ENCODE results near the gene DIPK1B.

The DIPK1B gene

DNA sequence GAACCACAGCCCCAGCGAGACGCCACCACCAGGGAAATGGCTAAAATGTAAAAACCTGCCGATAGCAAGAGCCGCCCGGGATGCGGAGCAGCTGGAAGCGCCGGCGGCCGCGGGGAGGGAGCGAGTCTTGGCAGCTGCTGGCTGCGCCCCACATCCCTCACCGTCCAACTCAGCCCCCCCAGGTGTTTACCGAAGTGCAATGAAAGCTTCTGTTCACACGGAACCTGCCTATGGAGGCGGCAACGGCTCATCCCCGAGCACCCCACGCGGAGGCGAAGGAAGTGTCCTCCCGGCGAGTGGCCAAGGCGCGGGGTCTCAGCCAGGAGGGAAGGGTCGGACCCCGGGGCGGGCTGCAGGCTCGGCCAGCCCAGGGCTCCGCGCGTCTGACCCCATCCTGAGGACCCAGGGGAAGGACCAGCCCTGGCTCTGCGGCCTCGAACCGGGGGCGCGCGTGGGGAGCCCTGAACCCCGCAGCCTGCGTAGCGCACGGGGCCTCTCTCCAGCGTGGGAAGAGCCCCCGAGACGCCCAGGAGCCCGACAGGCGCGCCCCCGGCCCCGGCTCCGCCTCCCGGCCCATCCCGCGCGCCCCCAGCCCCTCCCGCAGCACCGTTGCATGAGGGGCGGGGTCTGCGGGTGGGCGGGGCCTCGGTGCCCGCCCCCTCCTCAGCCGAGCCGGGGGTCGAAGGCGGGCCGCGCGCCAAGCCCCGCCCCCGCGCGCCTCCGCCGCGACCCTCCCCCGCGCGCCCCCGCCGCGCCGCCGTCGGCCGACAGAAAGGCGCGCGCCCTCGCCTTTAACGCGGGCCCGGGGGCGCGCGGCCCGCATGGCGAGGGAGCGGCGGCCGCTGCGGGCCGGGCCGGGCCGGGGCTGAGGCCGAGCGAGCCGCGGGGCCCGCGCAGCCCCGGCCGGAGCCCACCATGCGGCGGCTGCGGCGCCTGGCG is at the start of gene DIPK1B:
TSS of gene DIPK1B (plus strand) at position 822 of the 939 bp plus-strand sequence. CDS start at position 916, 94 bp downstream.
- peak within 1 kb of the TSS; percentile 64 for H3K4me3 ChIP-seq (replicated peaks; ENCODE audit: low read depth, low read length)
- no peak for DNase-seq (ENCODE audit: low read depth)
- TF ChIP-seq, protein P1, sequence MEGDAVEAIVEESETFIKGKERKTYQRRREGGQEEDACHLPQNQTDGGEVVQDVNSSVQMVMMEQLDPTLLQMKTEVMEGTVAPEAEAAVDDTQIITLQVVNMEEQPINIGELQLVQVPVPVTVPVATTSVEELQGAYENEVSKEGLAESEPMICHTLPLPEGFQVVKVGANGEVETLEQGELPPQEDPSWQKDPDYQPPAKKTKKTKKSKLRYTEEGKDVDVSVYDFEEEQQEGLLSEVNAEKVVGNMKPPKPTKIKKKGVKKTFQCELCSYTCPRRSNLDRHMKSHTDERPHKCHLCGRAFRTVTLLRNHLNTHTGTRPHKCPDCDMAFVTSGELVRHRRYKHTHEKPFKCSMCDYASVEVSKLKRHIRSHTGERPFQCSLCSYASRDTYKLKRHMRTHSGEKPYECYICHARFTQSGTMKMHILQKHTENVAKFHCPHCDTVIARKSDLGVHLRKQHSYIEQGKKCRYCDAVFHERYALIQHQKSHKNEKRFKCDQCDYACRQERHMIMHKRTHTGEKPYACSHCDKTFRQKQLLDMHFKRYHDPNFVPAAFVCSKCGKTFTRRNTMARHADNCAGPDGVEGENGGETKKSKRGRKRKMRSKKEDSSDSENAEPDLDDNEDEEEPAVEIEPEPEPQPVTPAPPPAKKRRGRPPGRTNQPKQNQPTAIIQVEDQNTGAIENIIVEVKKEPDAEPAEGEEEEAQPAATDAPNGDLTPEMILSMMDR (IDR thresholded peaks at IDR 0.05; ENCODE audit: low read length, missing control alignments): no peak

DNA sequence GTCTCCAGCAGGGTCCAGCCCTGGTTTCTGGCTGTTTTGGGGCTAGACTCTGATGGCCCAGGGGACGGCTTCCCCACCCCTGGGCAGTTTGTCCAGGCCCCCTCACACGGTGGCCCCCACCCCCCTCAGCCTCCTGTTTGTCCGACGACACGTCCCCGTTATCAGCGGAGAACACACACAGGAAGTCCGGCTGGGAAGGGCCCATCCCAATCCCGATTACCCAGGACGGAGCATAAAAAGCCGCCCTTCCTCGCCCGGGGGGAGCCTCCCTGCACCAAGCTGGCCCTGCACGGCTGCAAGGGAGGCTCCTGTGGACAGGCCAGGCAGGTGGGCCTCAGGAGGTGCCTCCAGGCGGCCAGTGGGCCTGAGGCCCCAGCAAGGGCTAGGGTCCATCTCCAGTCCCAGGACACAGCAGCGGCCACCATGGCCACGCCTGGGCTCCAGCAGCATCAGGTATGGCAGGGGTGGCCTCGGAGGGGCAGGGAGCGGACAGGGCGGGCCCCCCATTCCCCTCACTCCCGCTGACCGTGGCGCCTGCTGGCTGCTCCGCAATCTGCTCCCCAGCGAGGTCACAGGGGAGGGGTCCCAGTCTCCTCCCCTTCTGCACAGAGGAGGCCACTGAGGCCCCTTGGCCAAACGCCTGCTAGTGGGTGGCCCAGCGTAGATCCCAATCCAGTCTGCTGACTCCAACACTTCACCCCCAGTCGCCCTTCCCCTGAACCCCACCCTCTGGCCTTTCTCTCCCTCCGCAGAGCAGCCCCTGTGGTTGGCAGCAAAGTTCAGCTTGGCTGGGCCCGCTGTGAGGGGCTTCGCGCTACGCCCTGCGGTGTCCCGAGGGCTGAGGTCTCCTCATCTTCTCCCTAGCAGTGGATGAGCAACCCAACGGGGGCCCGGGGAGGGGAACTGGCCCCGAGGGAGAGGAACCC is 49.5 kb upstream of the DIPK1B start, which contains the start of gene EGFL7:
TSS of gene EGFL7 (plus strand) at position 261 of the 926 bp plus-strand sequence. CDS start 5,367 bp downstream, outside the sequence.
- TF ChIP-seq, protein P1 (IDR thresholded peaks at IDR 0.05; ENCODE audit: low read length, missing control alignments): no peak
- DNase-seq (ENCODE audit: low read depth): peak; percentile 63
- H3K4me3 ChIP-seq (replicated peaks; ENCODE audit: low read depth, low read length): peak within 1 kb of the TSS; percentile 56

DNA sequence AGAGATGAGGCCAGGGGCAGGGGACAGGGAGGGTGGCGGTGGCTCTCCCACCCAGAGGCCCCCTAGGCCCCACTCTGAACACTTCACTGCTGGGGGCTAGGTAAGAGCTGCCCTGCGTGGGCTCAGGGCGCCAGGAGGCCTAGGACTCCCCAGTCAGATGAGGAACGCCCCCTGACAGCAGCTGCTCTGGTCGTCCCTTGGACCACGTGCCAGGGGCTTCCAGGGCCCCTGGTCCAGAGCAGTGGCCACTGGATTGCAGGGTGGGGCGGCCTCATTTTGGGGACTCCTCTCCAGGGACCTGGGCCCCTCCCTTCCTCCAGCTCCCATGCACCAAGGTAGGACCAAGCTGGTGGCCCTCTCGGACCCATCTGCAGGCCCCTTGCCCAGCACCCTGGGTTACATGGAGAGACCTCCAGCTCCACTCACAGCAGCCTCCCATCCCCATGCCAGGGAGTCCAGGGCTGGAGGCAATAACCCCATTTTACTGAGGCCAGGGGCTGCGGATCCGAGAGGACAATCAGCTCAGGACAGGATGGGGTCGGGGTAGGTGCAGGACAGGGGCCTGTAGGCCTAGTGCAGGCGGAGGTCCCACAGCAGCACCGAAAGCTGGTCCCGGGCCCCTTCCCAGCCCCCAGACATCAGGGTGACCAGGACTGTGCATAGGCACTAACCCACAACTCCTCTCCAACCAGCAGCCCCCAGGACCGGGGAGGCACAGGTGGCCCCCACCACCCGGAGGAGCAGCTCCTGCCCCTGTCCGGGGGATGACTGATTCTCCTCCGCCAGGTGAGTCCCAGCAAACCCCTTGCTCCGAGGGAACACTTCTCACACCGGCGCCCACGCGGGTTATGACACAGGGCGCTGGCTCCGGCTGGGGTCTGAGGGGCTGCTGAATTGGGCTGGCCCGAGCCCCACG is 48.1 kb upstream of the DIPK1B start:
- DNase-seq (ENCODE audit: low read depth): no peak
- TF ChIP-seq, protein P1 (IDR thresholded peaks at IDR 0.05; ENCODE audit: low read length, missing control alignments): no peak
- H3K4me3 ChIP-seq (replicated peaks; ENCODE audit: low read depth, low read length): peak overlapping the region; percentile 56

DNA sequence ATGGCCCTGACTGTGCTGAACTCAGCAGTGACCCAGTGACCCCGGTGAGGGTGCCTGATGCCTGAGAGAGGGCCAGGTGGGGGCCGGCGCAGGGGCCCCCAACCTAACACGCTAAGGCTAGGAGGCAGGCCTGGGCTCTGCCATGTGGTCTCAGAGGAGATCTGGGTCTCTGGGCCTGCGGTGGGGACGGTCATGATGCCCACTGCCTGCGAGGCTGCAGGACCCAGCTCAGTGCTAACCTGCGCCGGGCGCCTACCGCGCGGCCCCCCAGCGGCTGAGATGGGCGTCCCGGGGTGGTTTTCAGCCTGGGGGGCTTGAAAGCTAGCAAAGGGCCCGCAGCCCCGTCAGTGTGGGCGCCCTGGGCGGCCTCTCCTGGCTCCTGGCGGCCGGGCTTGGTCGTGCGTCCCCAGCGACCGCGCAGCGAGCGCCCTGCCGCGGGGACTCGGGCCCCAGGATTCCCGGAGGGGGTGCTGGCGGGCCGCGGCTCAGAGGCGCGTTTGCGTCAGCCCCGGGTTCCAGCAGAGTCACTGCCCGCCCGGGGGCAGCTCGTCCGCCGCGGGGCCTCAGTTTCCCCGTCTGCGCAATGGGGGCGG is 47.2 kb upstream of the DIPK1B start:
- TF ChIP-seq, protein P1 (IDR thresholded peaks at IDR 0.05; ENCODE audit: low read length, missing control alignments): peak; percentile 3
- H3K4me3 ChIP-seq (replicated peaks; ENCODE audit: low read depth, low read length): peak overlapping the region; percentile 56
- DNase-seq (ENCODE audit: low read depth): no peak

DNA sequence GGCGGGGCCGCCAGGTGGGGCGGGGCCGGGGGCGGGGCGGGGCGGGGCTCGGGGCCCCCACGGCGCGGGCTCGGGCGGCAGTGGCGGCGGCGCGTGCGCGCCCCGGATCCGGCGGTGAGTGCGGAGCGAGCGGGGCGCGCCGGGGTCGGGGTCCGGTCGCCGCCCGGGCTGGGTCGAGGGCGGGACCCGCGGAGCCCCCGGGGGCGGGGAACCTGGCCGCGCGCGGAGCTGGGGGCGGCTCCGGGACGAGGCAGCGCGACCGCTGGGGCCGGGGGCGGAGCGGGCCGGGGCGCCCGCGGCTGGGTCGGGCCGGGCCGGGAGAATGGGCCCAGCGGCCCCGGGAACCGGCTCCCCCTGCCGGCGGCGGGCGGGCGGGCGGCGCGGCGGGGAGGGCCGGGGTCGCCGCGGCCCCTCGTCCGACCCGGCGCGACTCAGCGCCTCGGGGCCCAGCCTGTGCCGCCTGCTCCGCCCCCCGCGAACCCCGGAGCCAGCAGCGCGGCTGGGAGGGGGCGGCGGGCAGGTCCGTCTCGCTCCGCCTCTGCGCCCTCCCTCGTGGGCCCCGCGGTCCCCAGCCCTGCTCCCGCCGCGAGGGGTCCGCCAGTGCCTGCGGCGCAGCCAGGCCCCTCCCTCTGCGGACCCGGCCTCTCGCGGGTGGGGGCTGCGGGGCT is 46.5 kb upstream of the DIPK1B start:
- DNase-seq (ENCODE audit: low read depth): no peak
- TF ChIP-seq, protein P1 (IDR thresholded peaks at IDR 0.05; ENCODE audit: low read length, missing control alignments): no peak
- H3K4me3 ChIP-seq (replicated peaks; ENCODE audit: low read depth, low read length): peak overlapping the region; percentile 56

Measured in fibroblast of pulmonary artery (primary cell).